ENCODE measurements around the gene P2RX4.
"Not testable (repeated sequence)": the region's sequence is repeated elsewhere in the genome, so short reads cannot be mapped to it uniquely, and the experiment has no call there.

The P2RX4 gene

DNA sequence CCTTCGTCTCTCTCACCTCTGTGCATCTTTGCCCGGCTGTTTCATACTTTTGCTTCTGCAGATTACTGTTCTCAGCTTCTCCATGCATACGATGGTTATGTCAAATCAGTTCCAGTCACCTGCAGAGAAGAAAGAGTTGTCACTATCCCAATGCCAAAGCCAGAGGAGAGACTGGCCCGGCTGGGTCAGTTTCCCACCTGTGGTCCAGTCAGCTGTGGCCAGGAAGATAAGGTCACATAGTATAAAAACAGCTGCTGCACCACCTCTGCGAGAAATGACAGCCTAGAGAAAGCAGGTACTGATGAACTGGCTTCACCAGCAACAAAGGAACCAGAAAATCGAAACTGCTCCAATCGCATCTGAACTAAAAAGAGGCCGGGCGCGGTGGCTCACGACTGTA is 6.4 kb upstream of the P2RX4 start:
- Histone ChIP-seq H3K4me3 (ENCODE audit: low read depth in 1 of 5, low read length in 5 of 5) (no peak overlapping the region), H3K27ac (ENCODE audit: low read depth, low read length) (no peak overlapping the region), H3K36me3 (ENCODE audit: control insufficient read depth in 5 of 5, insufficient read depth in 5 of 5, low read length in 5 of 5) (no peaks in the 10 kb centered on the region), H3K4me1 (ENCODE audit: control insufficient read depth in 5 of 5, insufficient read depth in 5 of 5, low read length in 5 of 5) (peaks cover 0 to 3% (median 0%) of the 10 kb centered on the region in 5 donors), H3K27me3 (ENCODE audit: control insufficient read depth in 5 of 5, insufficient read depth in 4 of 5, low read length in 5 of 5) (no peaks in the 10 kb centered on the region), H3K9ac (ENCODE audit: low read length in 5 of 5) (no peak overlapping the region), H3K9me3 (ENCODE audit: control insufficient read depth in 5 of 5, low read length in 5 of 5) (no peaks in the 10 kb centered on the region)

- no peak overlapping the region for H3K9ac ChIP-seq (ENCODE audit: low read length in 5 of 5)
- H3K36me3 ChIP-seq (ENCODE audit: control insufficient read depth in 5 of 5, insufficient read depth in 5 of 5, low read length in 5 of 5), result no peaks in the 10 kb centered on the region
- no peak overlapping the region for H3K27ac ChIP-seq (ENCODE audit: low read depth, low read length)
- H3K9me3 ChIP-seq (ENCODE audit: control insufficient read depth in 5 of 5, low read length in 5 of 5), result no peaks in the 10 kb centered on the region
- peaks cover 0 to 8% (median 6%) of the 10 kb centered on the region in 5 donors for H3K4me1 ChIP-seq (ENCODE audit: control insufficient read depth in 5 of 5, insufficient read depth in 5 of 5, low read length in 5 of 5)
- H3K4me3 ChIP-seq (ENCODE audit: low read depth in 1 of 5, low read length in 5 of 5), result no peak overlapping the region
- H3K27me3 ChIP-seq (ENCODE audit: control insufficient read depth in 5 of 5, insufficient read depth in 4 of 5, low read length in 5 of 5), result no peaks in the 10 kb centered on the region
Measured at GRCh38 chr12:121205491-121205890, 4.4 kb upstream of the P2RX4 start.

DNA sequence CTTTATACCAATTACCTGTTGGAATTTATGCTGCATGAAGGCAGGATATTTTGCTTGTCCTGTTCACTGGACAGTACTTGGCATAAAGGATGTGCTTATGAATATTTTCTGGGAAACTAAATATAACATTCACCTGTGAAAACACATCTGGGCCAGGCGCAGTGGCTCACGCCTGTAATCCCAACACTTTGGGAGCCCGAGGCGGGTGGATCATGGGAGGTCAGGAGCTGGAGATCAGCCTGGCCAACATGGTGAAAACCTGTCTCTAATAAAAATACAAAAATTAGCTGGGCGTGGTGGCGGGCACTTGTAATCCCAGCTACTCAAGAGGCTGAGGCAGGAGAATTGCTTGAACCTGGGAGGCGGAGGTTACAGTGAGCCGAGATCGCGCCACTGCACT is 1.4 kb upstream of the P2RX4 start:
- not testable (repeated sequence) for H3K27ac ChIP-seq (ENCODE audit: low read depth, low read length); H3K9me3 ChIP-seq (ENCODE audit: control insufficient read depth in 5 of 5, low read length in 5 of 5); H3K9ac ChIP-seq (ENCODE audit: low read length in 5 of 5); H3K4me3 ChIP-seq (ENCODE audit: low read depth in 1 of 5, low read length in 5 of 5); H3K27me3 ChIP-seq (ENCODE audit: control insufficient read depth in 5 of 5, insufficient read depth in 4 of 5, low read length in 5 of 5); H3K36me3 ChIP-seq (ENCODE audit: control insufficient read depth in 5 of 5, insufficient read depth in 5 of 5, low read length in 5 of 5)
- peaks cover 0 to 19% (median 13%) of the 10 kb centered on the region in 5 donors for H3K4me1 ChIP-seq (ENCODE audit: control insufficient read depth in 5 of 5, insufficient read depth in 5 of 5, low read length in 5 of 5)

DNA sequence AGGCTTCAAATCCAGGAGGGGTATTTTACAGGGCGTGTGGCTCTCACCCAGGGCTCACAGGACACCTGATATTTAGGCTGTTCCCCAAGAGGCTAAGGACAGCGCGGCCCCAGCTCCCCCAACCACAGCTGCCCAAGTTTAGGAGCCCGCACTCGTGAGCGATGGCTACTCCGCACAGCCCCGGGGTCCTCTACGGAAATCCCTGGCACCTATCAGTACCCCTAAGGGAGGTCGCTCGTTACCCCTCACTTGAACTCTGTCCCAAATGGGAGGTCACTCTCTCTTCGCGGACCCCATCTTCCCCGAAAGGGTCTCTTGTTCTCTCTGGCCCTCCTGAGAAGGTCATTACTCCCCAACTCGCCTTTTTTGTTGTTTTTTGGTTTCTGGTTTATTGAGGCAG is 708 bp upstream of the P2RX4 start:
- Histone ChIP-seq H3K4me1 (ENCODE audit: control insufficient read depth in 5 of 5, insufficient read depth in 5 of 5, low read length in 5 of 5) (peaks cover 0 to 25% (median 13%) of the 10 kb centered on the region in 5 donors), H3K27me3 (ENCODE audit: control insufficient read depth in 5 of 5, insufficient read depth in 4 of 5, low read length in 5 of 5) (no peaks in the 10 kb centered on the region), H3K27ac (ENCODE audit: low read depth, low read length) (peak overlapping the region; percentile 72), H3K4me3 (ENCODE audit: low read depth in 1 of 5, low read length in 5 of 5) (peak overlapping the region; percentile 35 to 86 (median 78)), H3K36me3 (ENCODE audit: control insufficient read depth in 5 of 5, insufficient read depth in 5 of 5, low read length in 5 of 5) (no peaks in the 10 kb centered on the region), H3K9ac (ENCODE audit: low read length in 5 of 5) (peak overlapping the region in 1 of 5 donors; percentile 62), H3K9me3 (ENCODE audit: control insufficient read depth in 5 of 5, low read length in 5 of 5) (no peaks in the 10 kb centered on the region)

DNA sequence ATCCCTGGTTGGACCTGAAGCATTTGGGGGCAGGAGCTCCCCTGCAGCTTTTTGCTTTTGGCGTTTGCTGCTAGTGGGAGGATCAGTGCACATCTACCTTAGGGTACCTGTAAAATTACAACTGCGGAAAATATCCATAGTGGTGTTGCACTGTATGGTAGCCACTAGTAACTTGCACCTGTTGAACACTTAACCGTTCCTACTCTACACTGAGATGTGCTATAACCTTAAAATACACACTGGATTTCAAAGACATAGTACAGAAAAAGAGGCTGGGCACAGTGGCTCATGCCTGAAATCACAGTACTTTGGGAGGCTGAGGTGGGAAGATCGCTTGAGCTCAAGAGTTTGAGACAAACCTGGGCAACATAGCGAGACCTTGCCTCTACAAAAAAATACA is 2.9 kb downstream of the P2RX4 start:
- Histone ChIP-seq H3K36me3 (ENCODE audit: control insufficient read depth in 5 of 5, insufficient read depth in 5 of 5, low read length in 5 of 5) (peaks cover 3 to 9% (median 6%) of the 10 kb centered on the region in 5 donors), H3K9ac (ENCODE audit: low read length in 5 of 5) (no peak overlapping the region), H3K4me3 (ENCODE audit: low read depth in 1 of 5, low read length in 5 of 5) (no peak overlapping the region), H3K27ac (ENCODE audit: low read depth, low read length) (no peak overlapping the region), H3K9me3 (ENCODE audit: control insufficient read depth in 5 of 5, low read length in 5 of 5) (no peaks in the 10 kb centered on the region), H3K4me1 (ENCODE audit: control insufficient read depth in 5 of 5, insufficient read depth in 5 of 5, low read length in 5 of 5) (peaks cover 2 to 40% (median 20%) of the 10 kb centered on the region in 5 donors), H3K27me3 (ENCODE audit: control insufficient read depth in 5 of 5, insufficient read depth in 4 of 5, low read length in 5 of 5) (no peaks in the 10 kb centered on the region)

- H3K9ac ChIP-seq (ENCODE audit: low read length in 5 of 5), result peak overlapping the region in 1 of 5 donors; percentile 35
- H3K4me1 ChIP-seq (ENCODE audit: control insufficient read depth in 5 of 5, insufficient read depth in 5 of 5, low read length in 5 of 5), result peaks cover 2 to 36% (median 20%) of the 10 kb centered on the region in 5 donors
- H3K4me3 ChIP-seq (ENCODE audit: low read depth in 1 of 5, low read length in 5 of 5), result peak overlapping the region in 1 of 5 donors; percentile 10
- H3K36me3 ChIP-seq (ENCODE audit: control insufficient read depth in 5 of 5, insufficient read depth in 5 of 5, low read length in 5 of 5), result peaks cover 3 to 17% (median 11%) of the 10 kb centered on the region in 5 donors
- no peaks in the 10 kb centered on the region for H3K27me3 ChIP-seq (ENCODE audit: control insufficient read depth in 5 of 5, insufficient read depth in 4 of 5, low read length in 5 of 5)
- H3K9me3 ChIP-seq (ENCODE audit: control insufficient read depth in 5 of 5, low read length in 5 of 5), result no peaks in the 10 kb centered on the region
- H3K27ac ChIP-seq (ENCODE audit: low read depth, low read length), result no peak overlapping the region
Measured at GRCh38 chr12:121214166-121214777, 4.3 kb downstream of the P2RX4 start.

GRCh38 chr12:121214855-121215745 is 5.2 kb downstream of the P2RX4 start:
- H3K9me3 ChIP-seq (ENCODE audit: control insufficient read depth in 5 of 5, low read length in 5 of 5), result no peaks in the 10 kb centered on the region
- H3K4me1 ChIP-seq (ENCODE audit: control insufficient read depth in 5 of 5, insufficient read depth in 5 of 5, low read length in 5 of 5), result peaks cover 2 to 37% (median 18%) of the 10 kb centered on the region in 5 donors
- peak overlapping the region in 1 of 5 donors; percentile 35 for H3K9ac ChIP-seq (ENCODE audit: low read length in 5 of 5)
- no peaks in the 10 kb centered on the region for H3K27me3 ChIP-seq (ENCODE audit: control insufficient read depth in 5 of 5, insufficient read depth in 4 of 5, low read length in 5 of 5)
- H3K4me3 ChIP-seq (ENCODE audit: low read depth in 1 of 5, low read length in 5 of 5), result peak overlapping the region in 1 of 5 donors; percentile 10
- H3K27ac ChIP-seq (ENCODE audit: low read depth, low read length), result no peak overlapping the region
- H3K36me3 ChIP-seq (ENCODE audit: control insufficient read depth in 5 of 5, insufficient read depth in 5 of 5, low read length in 5 of 5), result peaks cover 3 to 17% (median 11%) of the 10 kb centered on the region in 5 donors

DNA sequence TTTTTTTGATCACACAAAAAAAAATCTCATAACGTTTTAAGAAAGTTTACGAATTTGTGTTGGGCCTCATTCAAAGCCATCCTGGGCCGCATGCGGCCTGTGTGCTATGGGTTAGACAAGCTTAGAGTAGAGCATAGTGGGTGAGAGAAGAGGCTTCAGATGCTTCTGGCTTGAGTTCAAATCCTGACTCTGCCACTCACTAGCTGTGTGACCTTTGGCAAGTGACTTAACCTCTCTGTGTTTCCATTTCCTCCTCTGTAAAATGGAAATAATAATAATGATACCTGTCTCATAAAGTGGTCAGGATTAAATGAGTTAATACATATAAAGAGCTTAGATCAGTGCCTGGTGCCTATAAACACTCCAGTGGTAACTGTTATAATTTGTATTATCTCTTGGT is 6.2 kb downstream of the P2RX4 start:
- Histone ChIP-seq H3K4me1 (ENCODE audit: control insufficient read depth in 5 of 5, insufficient read depth in 5 of 5, low read length in 5 of 5) (peaks cover 2 to 33% (median 11%) of the 10 kb centered on the region in 5 donors), H3K27me3 (ENCODE audit: control insufficient read depth in 5 of 5, insufficient read depth in 4 of 5, low read length in 5 of 5) (no peaks in the 10 kb centered on the region), H3K4me3 (ENCODE audit: low read depth in 1 of 5, low read length in 5 of 5) (no peak overlapping the region), H3K36me3 (ENCODE audit: control insufficient read depth in 5 of 5, insufficient read depth in 5 of 5, low read length in 5 of 5) (peaks cover 3 to 20% (median 11%) of the 10 kb centered on the region in 5 donors), H3K9me3 (ENCODE audit: control insufficient read depth in 5 of 5, low read length in 5 of 5) (no peaks in the 10 kb centered on the region), H3K9ac (ENCODE audit: low read length in 5 of 5) (no peak overlapping the region), H3K27ac (ENCODE audit: low read depth, low read length) (no peak overlapping the region)

DNA sequence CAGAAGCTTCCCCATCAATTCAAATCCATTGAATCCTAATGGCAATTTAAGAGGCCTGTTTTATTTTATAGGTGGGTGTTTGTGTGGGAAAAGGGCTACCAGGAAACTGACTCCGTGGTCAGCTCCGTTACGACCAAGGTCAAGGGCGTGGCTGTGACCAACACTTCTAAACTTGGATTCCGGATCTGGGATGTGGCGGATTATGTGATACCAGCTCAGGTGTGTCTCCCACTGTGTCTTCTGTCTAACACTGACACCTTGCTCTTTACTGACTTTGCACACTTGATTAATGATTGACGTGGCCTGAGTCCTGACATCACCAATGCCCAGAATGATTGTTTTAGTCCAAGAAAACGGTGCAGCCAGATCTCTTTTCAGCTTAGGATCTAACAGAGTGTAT is 7.1 kb downstream of the P2RX4 start:
- no peak overlapping the region for H3K4me3 ChIP-seq (ENCODE audit: low read depth in 1 of 5, low read length in 5 of 5)
- no peak overlapping the region for H3K9ac ChIP-seq (ENCODE audit: low read length in 5 of 5)
- peaks cover 3 to 26% (median 11%) of the 10 kb centered on the region in 5 donors for H3K36me3 ChIP-seq (ENCODE audit: control insufficient read depth in 5 of 5, insufficient read depth in 5 of 5, low read length in 5 of 5)
- no peak overlapping the region for H3K27ac ChIP-seq (ENCODE audit: low read depth, low read length)
- no peaks in the 10 kb centered on the region for H3K9me3 ChIP-seq (ENCODE audit: control insufficient read depth in 5 of 5, low read length in 5 of 5)
- no peaks in the 10 kb centered on the region for H3K27me3 ChIP-seq (ENCODE audit: control insufficient read depth in 5 of 5, insufficient read depth in 4 of 5, low read length in 5 of 5)
- H3K4me1 ChIP-seq (ENCODE audit: control insufficient read depth in 5 of 5, insufficient read depth in 5 of 5, low read length in 5 of 5), result peaks cover 2 to 30% (median 9%) of the 10 kb centered on the region in 5 donors

DNA sequence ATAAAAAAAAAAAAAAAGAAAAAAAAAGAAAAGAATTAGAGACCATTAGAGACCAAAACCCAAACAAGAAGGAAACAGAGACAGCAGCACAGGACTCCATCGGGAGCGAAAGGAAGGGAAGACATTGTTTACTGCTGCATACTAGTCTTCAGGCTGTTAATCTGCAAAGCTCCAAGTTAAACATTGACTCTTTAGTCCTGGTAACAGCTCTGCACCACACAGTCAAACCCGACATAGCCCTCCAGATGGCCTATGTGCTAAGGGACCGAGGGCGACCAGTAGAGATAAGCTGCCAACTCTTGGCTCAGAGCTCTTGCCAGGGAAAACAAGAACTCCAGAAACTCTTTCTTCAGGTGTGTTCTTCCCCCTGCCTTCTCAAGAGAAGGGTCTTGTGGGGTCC is 7.8 kb downstream of the P2RX4 start:
- Histone ChIP-seq H3K36me3 (ENCODE audit: control insufficient read depth in 5 of 5, insufficient read depth in 5 of 5, low read length in 5 of 5) (peaks cover 3 to 28% (median 11%) of the 10 kb centered on the region in 5 donors), H3K9me3 (ENCODE audit: control insufficient read depth in 5 of 5, low read length in 5 of 5) (no peaks in the 10 kb centered on the region), H3K4me1 (ENCODE audit: control insufficient read depth in 5 of 5, insufficient read depth in 5 of 5, low read length in 5 of 5) (peaks cover 2 to 30% (median 9%) of the 10 kb centered on the region in 5 donors), H3K9ac (ENCODE audit: low read length in 5 of 5) (no peak overlapping the region), H3K27me3 (ENCODE audit: control insufficient read depth in 5 of 5, insufficient read depth in 4 of 5, low read length in 5 of 5) (no peaks in the 10 kb centered on the region), H3K4me3 (ENCODE audit: low read depth in 1 of 5, low read length in 5 of 5) (no peak overlapping the region), H3K27ac (ENCODE audit: low read depth, low read length) (no peak overlapping the region)

Measured in subcutaneous abdominal adipose tissue (tissue), 5 donors.